ENCODE measurements around the gene KRT71. TPM values are rescaled to one million over a fixed set of nuclear protein-coding genes. Genes with fewer than 3 reads are reported as not detected.

Gene KRT71
- total RNA-seq, 1 donor from 2014 or later = not detected

Other genes starting within 250 kb of the KRT71 start
- gene KRT83, start 231.7 kb downstream of the KRT71 start, total RNA-seq = not detected
- gene KRT85, start 185.7 kb downstream of the KRT71 start, total RNA-seq = not detected
- not detected for gene KRT84, start 167.5 kb downstream of the KRT71 start, total RNA-seq
- not detected for gene KRT82, start 146.8 kb downstream of the KRT71 start, total RNA-seq
- not detected for gene KRT75, start 118.8 kb downstream of the KRT71 start, total RNA-seq
- not detected for gene KRT6B, start 101.0 kb downstream of the KRT71 start, total RNA-seq
- gene KRT6C, start 79.3 kb downstream of the KRT71 start, total RNA-seq = not detected
- gene KRT6A, start 59.9 kb downstream of the KRT71 start, total RNA-seq = 0.16 TPM
- gene KRT5, start 32.8 kb downstream of the KRT71 start, total RNA-seq = 0.16 TPM
- not detected for gene KRT74, start 20.7 kb upstream of the KRT71 start, total RNA-seq
- gene KRT72, start 48.3 kb upstream of the KRT71 start, total RNA-seq = not detected
- not detected for gene KRT73, start 65.4 kb upstream of the KRT71 start, total RNA-seq
- not detected for gene KRT2, start 99.1 kb upstream of the KRT71 start, total RNA-seq
- not detected for gene KRT1, start 127.3 kb upstream of the KRT71 start, total RNA-seq
- not detected for gene KRT77, start 150.4 kb upstream of the KRT71 start, total RNA-seq
- gene KRT76, start 224.2 kb upstream of the KRT71 start, total RNA-seq = not detected
- not detected for gene KRT3, start 243.0 kb upstream of the KRT71 start, total RNA-seq